Suprapubic skin (tissue), 4 donors: Measurements from ENCODE around the gene DCP1B. TPM values are rescaled to one million over a fixed set of nuclear protein-coding genes. Genes with fewer than 3 reads are reported as not detected.

Source experiments
- DNase-seq, 2 donors: peaks; one replicate each; pipeline ENCODE4 v3.0.0-alpha.2; 2019; ENCODE audit warnings: low spot score in 2 of 2
- H3K27ac ChIP-seq: fragments of 200-600 bp; sonication (generic); one replicate; pipeline ENCODE4 v1.5.1; 2019
- H3K27me3 ChIP-seq: fragments of 200-600 bp; sonication (generic); one replicate; pipeline ENCODE4 v1.5.1; 2019
- H3K36me3 ChIP-seq: fragments of 200-600 bp; sonication (generic); one replicate; pipeline ENCODE4 v1.5.1; 2019
- H3K4me1 ChIP-seq: fragments of 200-600 bp; sonication (generic); one replicate; pipeline ENCODE4 v1.5.1; 2019
- H3K4me3 ChIP-seq: fragments of 200-600 bp; sonication (generic); one replicate; pipeline ENCODE4 v1.5.1; 2019; ENCODE audit warnings: mild to moderate bottlenecking
- H3K9me3 ChIP-seq: fragments of 200-600 bp; sonication (generic); one replicate; pipeline ENCODE4 v1.5.1; 2019
- EP300 ChIP-seq: sonication (generic); formaldehyde crosslinking; IDR thresholded peaks from one replicate; pipeline ENCODE4 v1.6.1; 2017; ENCODE audit warnings: antibody characterized with exemption
- POLR2A ChIP-seq, 2 donors: fragments of 450-650 bp; IDR thresholded peaks; one replicate each; pipeline ENCODE4 v1.6.1; 2017; ENCODE audit warnings: antibody characterized with exemption in 2 of 2, mild to moderate bottlenecking in 2 of 2, moderate library complexity in 2 of 2
- POLR2AphosphoS5 ChIP-seq, 3 donors: sonication (generic); formaldehyde crosslinking; IDR thresholded peaks; one replicate each; pipeline ENCODE4 v1.6.1; 2017; ENCODE audit warnings: antibody characterized with exemption in 3 of 3
- WGBS: methylation state at CpG from one replicate; pipeline ENCODE4 v1.1.5; 2018; 5-methylcytosine and 5-hydroxymethylcytosine counted together
- total RNA-seq, 4 donors: library from RNA; depleted of rRNA; stranded (reverse); fragments of >200 nt; gene quantifications; one replicate each; pipeline ENCODE4 v1.1.0, GENCODE V29; 2016
- TF ChIP-seq, protein P1 (sequence below), 2 donors: fragments of 200-600 bp in 1 of 2; fragments of 450-650 bp in 1 of 2; sonication (generic) in 1 of 2; IDR thresholded peaks; one replicate each; pipeline ENCODE4 v1.5.1; 2016 to 2019; ENCODE audit warnings: antibody characterized with exemption in 2 of 2, mild to moderate bottlenecking in 1 of 2, moderate library complexity in 1 of 2

Gene DCP1B
- total RNA-seq, 4 donors from 2014 or later: 11.5 to 19.5 (median 13.3) TPM

GRCh38 chr12:1908758-1909157 is 95.5 kb downstream of the DCP1B start:
- H3K4me1 ChIP-seq: peaks cover 7% of the 10 kb centered on the region
- WGBS: 91% methylated on average over 19 of the region's 26 CpGs
- H3K4me3 ChIP-seq: no peak overlapping the region
- H3K27me3 ChIP-seq: peaks cover 29% of the 10 kb centered on the region
- H3K36me3 ChIP-seq: no peaks in the 10 kb centered on the region
- H3K9me3 ChIP-seq: peaks cover 12% of the 10 kb centered on the region
- no peak overlapping the region for H3K27ac ChIP-seq
- no peak for DNase-seq
- TF ChIP-seq EP300 (no peak), POLR2AphosphoS5 (IDR thresholded peaks at IDR 0.05) (no peak), POLR2A (IDR thresholded peaks at IDR 0.05) (no peak)
- TF ChIP-seq, protein P1, sequence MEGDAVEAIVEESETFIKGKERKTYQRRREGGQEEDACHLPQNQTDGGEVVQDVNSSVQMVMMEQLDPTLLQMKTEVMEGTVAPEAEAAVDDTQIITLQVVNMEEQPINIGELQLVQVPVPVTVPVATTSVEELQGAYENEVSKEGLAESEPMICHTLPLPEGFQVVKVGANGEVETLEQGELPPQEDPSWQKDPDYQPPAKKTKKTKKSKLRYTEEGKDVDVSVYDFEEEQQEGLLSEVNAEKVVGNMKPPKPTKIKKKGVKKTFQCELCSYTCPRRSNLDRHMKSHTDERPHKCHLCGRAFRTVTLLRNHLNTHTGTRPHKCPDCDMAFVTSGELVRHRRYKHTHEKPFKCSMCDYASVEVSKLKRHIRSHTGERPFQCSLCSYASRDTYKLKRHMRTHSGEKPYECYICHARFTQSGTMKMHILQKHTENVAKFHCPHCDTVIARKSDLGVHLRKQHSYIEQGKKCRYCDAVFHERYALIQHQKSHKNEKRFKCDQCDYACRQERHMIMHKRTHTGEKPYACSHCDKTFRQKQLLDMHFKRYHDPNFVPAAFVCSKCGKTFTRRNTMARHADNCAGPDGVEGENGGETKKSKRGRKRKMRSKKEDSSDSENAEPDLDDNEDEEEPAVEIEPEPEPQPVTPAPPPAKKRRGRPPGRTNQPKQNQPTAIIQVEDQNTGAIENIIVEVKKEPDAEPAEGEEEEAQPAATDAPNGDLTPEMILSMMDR (IDR thresholded peaks at IDR 0.05): no peak

- peak; percentile 46 to 78 for DNase-seq
- WGBS: 28% methylated on average over 48 of the region's 67 CpGs
- H3K4me3 ChIP-seq: peak overlapping the region; percentile 13
These were observed 96.3 kb downstream of the DCP1B start for GRCh38 chr12:1907652-1908611.

DNA sequence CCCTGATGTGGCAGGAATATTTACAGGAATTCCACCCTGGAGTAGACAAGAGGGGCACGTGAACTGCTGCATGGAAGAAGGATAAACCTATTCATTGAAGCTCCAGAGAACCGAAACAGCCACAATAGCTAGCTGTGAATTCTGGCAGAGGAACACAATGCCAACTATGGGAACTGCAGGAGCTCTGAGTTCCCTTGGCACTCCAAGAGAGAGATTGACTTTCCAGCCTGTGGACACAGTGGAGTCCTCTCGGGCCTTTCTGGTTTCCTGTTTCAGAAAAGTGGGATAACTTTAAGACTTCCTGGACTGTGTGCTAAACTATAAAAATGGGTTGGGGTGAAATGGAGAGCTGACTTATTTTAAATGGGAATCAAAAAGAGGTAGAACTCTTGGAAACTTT is 97.7 kb downstream of the DCP1B start:
- H3K27ac ChIP-seq: no peak overlapping the region
- H3K36me3 ChIP-seq: no peaks in the 10 kb centered on the region
- 53% methylated on average over 3 of the region's 3 CpGs for WGBS
- TF ChIP-seq EP300 (no peak), POLR2A (IDR thresholded peaks at IDR 0.05) (no peak), POLR2AphosphoS5 (IDR thresholded peaks at IDR 0.05) (no peak)
- TF ChIP-seq, protein P1 (IDR thresholded peaks at IDR 0.05): no peak
- DNase-seq: no peak
- H3K9me3 ChIP-seq: peaks cover 12% of the 10 kb centered on the region
- H3K4me1 ChIP-seq: peaks cover 7% of the 10 kb centered on the region
- H3K4me3 ChIP-seq: no peak overlapping the region
- H3K27me3 ChIP-seq: peaks cover 22% of the 10 kb centered on the region

More at GRCh38 chr12:1907652-1908611, 96.3 kb downstream of the DCP1B start:
- Histone ChIP-seq H3K27me3 (peaks cover 29% of the 10 kb centered on the region), H3K36me3 (no peaks in the 10 kb centered on the region), H3K9me3 (peaks cover 12% of the 10 kb centered on the region), H3K27ac (no peak overlapping the region), H3K4me1 (peaks cover 7% of the 10 kb centered on the region)
- TF ChIP-seq, protein P1 (IDR thresholded peaks at IDR 0.05): no peak
- no peak for TF ChIP-seq EP300
- TF ChIP-seq POLR2A (IDR thresholded peaks at IDR 0.05): no peak
- no peak for TF ChIP-seq POLR2AphosphoS5 (IDR thresholded peaks at IDR 0.05)

DNA sequence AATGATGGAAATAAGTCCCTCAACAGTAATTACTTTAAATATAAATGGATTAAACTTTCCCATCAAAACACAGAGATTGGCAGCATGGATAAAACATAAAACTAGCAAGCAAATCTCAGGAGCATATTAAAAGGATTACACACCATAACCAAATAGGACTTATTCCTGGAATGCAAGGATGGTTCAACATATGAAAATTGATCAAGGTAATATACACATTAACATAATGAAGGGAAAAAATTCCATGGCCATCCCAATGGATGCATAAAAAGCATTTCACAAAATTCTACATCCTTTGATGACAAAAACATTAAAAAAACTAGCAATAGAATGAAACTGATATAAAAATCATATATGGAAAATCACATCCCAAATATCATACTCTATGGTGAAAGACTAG is 99.4 kb downstream of the DCP1B start:
- no peak overlapping the region for H3K4me3 ChIP-seq
- no peak for DNase-seq
- H3K27me3 ChIP-seq: peaks cover 20% of the 10 kb centered on the region
- H3K36me3 ChIP-seq: no peaks in the 10 kb centered on the region
- H3K9me3 ChIP-seq: peaks cover 12% of the 10 kb centered on the region
- TF ChIP-seq, protein P1 (IDR thresholded peaks at IDR 0.05): no peak
- TF ChIP-seq POLR2A (IDR thresholded peaks at IDR 0.05) (no peak), EP300 (no peak), POLR2AphosphoS5 (IDR thresholded peaks at IDR 0.05) (no peak)
- peaks cover 7% of the 10 kb centered on the region for H3K4me1 ChIP-seq
- no peak overlapping the region for H3K27ac ChIP-seq

DNA sequence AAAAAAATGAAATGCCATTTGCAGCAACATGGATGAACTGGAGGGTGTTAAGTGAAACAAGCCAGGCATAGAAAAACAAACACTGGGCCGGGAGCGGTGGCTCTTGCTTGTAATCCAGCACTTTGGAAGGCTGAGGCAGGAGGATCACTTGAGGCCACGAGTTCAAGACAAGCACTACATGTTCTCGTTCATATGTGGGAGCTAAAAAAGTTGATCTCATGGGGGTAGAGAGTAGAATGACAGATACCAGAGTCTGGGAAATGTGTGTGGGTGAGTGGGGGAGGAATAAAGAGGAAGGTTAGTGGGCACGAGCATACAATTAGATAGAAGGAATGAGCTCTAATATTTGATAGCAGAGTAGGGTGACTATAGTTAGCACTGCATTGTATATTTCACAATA is 107.3 kb downstream of the DCP1B start:
- H3K4me1 ChIP-seq: no peaks in the 10 kb centered on the region
- H3K9me3 ChIP-seq: peaks cover 3% of the 10 kb centered on the region
- WGBS: 77% methylated on average over 5 of the region's 5 CpGs
- H3K36me3 ChIP-seq: no peaks in the 10 kb centered on the region
- H3K27me3 ChIP-seq: no peaks in the 10 kb centered on the region
- no peak overlapping the region for H3K27ac ChIP-seq
- no peak overlapping the region for H3K4me3 ChIP-seq
- TF ChIP-seq, protein P1 (IDR thresholded peaks at IDR 0.05): no peak
- TF ChIP-seq POLR2A (IDR thresholded peaks at IDR 0.05) (no peak), POLR2AphosphoS5 (IDR thresholded peaks at IDR 0.05) (no peak), EP300 (no peak)
- DNase-seq: no peak
